ENCODE measurements around the gene HSPG2.
"Not testable (repeated sequence)": the region's sequence is repeated elsewhere in the genome, so short reads cannot be mapped to it uniquely, and the experiment has no call there.

Gene HSPG2

DNA sequence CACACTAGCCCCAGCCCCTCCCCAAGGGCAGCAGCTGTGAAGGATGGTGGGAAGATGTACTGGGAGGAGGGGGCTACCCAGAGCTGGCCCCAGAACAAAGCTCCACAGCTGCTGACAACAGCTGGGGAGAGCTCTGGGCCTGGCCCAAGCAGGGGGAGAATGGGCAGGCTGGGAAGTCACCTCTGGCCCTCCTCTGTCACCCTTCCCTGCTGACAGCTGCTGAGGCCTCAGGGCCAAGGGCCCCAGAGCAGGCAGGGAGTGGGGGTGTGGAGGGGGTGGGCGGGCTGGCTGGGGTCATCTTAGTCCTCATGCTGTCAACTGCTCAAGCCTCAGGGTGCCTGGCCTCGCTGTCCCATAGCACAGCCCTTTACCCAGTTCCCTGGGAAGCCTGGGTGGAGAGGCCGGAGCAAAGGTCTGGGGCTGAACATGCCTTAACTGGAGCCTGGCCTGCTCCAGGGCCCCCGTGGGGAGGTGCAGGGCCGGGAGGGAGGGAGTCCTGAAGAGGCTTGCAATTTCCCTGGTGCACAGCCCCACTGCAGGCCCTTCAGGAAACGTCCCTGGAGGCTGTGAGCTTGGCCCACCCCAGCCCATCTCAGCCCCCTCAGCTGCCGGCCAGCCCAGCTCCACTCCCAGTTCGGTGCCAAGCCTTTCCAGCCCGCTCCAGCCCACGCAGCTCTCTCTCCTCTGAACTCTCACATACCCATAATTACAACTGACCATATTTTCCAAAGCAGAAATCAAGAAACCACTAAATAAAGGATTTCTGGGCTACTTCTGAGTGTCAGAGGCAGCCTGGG lies 25.7 kb downstream of the HSPG2 start:
- no peak for DNase-seq

DNA sequence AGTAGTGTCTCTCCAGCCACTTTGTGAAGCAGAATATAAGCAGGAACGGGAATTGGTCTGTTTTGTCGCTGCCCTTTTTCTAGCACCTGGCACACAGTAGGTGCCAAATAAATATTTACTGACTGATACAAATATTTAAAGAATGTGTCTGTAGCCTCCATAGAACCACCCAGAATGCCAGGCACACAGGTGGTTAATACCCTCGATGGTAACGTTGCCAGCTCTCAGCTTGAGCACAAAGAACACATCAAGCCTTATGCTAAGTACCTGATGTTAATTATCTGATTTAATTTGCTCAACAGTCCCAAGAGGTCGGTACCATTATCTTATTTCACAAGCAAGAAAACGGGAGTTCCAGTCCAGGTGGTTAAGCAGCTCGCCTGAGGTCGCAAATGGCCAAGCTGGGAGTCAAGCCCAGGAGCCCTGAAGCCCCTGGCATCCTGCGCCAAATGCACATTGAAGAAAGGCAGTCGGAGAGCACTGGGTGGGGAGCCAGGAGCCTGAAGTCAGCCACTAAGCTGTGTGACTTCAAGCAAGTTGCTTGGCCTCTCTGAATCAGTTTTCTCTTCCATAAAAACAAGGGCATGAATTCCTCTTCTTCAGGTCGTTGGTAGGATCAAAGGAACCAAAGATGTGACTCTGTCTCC lies 26.4 kb downstream of the HSPG2 start:
- DNase-seq = no peak

- peak; percentile 30 to 38 for DNase-seq
Observed at GRCh38 chr1:21909787-21910503, 27.2 kb downstream of the HSPG2 start.

DNA sequence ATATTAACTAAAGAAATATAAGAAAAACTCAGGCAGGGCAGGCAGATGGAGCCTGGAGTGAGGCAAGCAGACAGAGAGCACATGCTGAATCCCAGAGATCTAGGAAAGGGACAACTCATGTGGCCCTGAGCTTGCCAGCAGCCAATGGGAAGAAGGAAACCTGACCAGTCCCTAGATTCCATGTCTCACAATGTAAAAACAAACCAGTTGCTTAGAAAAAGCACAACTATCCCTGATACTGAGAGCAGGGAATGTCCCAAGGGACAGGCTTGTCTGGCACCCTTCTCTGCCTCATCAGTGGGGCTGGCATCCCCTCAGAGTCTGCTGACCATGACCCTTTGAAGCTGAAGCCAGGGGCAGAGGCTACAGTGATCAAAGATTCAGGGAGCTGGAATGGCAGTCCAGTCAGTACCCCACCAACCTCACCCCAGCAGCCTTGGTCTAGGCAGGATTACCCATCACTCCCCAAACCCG lies 27.8 kb downstream of the HSPG2 start:
- no peak for DNase-seq

- DNase-seq = not testable (repeated sequence)
Observed at GRCh38 chr1:21907737-21908534, 29.2 kb downstream of the HSPG2 start.

DNA sequence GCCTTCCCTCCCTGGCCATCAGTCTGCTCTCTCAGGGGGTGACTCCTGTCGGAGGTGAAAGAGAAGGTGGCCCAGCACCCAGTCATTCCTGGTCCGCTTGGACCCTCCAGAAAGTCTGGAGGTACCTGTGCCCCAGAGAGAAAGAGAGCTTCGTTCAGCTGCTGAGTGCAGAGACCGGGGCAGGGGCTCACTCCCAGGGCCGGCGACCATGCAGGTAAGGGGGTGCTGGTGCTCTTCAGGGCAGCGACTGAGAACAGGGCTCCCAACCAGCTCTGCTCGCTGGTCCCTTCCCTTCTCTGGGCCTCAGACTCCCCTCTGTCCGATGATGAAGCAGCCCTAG lies 30.1 kb downstream of the HSPG2 start:
- DNase-seq = no peak

GRCh38 chr1:21906173-21907078 lies 30.7 kb downstream of the HSPG2 start:
- DNase-seq = no peak

- DNase-seq = no peak
Observed at GRCh38 chr1:21904704-21905520, 32.2 kb downstream of the HSPG2 start.

GRCh38 chr1:21904454-21904703 lies 32.7 kb downstream of the HSPG2 start:
- DNase-seq = no peak

GRCh38 chr1:21903638-21904453 lies 33.3 kb downstream of the HSPG2 start:
- DNase-seq = no peak

DNA sequence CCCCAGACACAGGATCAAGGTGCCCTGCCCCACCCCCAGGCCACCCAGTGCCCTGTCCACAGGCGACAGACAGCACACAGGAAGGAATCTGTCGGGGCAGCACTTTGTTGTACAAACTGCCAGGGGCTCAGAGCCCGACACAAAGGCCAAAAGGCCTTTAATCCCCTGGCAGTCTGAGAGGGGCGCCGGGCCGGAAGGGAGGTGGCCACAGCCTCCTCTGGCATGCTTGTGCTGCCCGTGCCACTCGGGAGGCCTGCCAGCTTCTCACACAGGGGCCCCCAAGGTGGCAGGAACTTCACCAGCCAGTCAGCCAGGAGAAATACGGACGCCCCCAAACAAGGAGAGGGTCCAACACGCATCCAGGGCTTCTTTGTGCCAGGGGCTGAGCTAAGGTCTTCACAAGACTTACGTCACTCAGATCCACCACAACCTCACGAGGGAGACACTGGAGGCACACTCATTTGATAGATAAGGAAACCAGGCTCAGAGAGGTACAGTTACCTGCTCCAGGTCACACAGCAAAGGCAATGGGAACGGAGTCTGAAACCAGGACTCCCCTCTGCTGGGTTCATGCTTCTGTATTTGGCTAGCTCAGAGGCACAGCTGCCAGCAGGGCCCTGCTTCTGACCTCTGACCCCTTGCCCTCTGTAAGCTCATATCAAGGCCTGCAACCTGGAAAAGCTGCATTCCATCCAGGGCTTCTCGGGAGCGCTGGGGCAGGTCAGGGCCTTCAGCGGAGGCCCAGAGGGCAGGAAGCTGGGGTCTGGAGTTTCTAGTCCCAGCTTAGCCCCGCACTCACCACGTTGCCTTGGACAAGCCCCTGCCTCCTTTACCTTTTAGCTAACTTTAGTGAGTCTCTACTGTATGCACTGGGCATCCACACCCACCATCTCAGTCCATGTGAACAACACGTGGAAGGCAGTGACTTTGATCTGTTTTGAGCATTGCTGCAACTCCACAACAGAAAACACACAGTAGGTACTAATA lies 34.8 kb downstream of the HSPG2 start:
- no peak for DNase-seq

- no peak for DNase-seq
Observed at GRCh38 chr1:21901473-21901847, 35.6 kb downstream of the HSPG2 start.

- DNase-seq = no peak
Observed at GRCh38 chr1:21900766-21901472, 36.2 kb downstream of the HSPG2 start.

DNA sequence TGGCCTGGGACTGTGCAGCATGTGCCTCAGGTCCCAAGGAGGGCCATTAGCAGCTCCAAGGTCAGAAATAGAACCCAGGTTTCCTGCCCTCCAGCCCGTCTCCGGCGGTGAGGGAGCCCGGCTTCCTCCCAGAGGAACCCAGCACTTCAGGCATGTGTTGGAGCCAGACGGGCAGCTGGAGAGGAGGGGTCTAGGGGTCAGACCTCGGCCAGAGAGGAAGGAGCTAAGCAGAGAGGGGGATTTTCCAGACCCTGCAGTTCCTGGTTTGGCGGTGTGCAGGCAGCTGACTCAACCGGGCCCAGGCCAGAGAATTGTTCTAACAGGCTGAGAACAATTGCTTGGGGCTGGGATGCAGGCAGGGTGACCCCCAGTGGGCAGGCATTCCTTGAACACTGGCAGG lies 37.1 kb downstream of the HSPG2 start:
- DNase-seq = no peak

DNA sequence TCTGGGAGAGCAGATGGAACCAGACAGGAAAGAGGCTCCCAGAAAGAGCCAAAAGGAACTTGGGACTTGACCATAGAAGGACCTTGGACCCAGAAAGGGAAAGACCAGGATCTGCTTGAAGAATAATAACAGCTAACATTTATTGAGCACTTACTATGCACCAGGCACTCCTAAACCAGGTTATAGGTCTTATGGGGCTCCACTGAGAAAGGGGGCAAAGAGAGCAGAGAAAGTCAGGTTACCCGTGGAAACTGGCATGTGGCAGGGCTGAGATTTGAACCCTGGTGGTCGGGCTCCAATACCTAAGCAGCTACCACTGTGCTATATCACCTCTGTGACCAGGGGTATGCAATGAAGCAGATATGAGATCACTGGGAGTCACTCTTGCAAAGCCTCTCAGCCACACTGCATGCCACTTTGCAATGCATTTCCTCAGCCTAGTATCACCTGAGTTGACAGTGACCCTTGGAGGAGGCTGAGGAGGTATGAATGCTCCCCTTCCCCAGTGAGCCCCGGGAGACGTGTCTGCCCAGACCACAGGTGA lies 37.8 kb downstream of the HSPG2 start:
- DNase-seq = no peak

- DNase-seq = no peak
Observed at GRCh38 chr1:21898326-21899200, 38.5 kb downstream of the HSPG2 start.

DNA sequence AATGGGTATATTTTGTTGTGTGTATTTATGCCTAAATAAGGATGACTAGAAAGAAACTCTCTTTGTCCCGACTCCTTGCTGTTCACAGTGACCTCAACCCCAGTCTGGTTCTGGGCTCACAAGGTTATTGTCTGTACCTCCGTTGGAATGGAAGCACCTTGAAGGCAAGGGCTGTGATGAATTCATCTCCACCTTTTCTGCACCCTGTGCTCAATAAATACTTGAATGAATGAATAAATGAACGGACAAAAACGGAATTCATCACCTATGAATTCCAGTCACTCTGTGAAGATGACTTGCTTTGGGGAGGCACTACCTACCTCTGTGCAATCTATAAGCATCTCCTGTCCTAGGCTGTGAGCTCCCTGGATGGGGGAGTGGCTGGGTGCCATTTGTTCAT lies 39.3 kb downstream of the HSPG2 start:
- DNase-seq = no peak

All from stimulated activated CD4-positive, alpha-beta T cell treated with anti-CD3 and anti-CD28 coated beads, Interleukin-2, amount 100 ng/mL, for 48 hours (primary cell).